Measurements from ENCODE around the gene TMEM50B. TPM values are rescaled to one million over a fixed set of nuclear protein-coding genes. Genes with fewer than 3 reads are reported as not detected.

TMEM50B gene
- total and polyA plus RNA-seq, 2 experiments from 2014 or later, result 73.1 to 88.0 TPM

DNA sequence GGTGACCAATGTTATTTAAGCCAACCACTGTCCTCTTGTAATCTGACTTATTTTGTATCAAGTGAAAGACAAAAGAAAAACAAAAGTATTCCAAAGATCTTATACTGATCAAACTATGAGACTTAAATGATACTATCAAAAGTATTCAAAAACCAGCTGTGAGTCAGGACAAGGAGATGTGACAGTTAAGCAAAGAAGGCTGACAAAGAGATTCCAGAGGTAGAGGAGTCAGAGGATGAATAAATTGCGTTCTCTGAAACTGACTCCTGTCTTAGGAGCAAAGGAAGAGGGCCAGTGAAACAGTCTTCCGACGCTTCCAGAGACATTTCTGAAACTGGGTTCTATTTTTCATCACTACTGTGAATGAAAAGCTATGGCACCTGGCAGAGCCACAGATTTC, 20.9 kb downstream of the TMEM50B start:
- no peaks in the 10 kb centered on the region for H3K4me1 ChIP-seq (ENCODE audit: insufficient read depth)
- H4K20me1 ChIP-seq (ENCODE audit: insufficient read depth, poor library complexity, severe bottlenecking), result no peaks in the 10 kb centered on the region
- no peak overlapping the region for H3K4me2 ChIP-seq
- H3K4me3 ChIP-seq, result no peak overlapping the region
- no peak overlapping the region for H3K27ac ChIP-seq
- H3K9me2 ChIP-seq (replicated peaks; ENCODE audit: insufficient read depth), result no peaks in the 10 kb centered on the region
- TF ChIP-seq EZH2phosphoT487 (IDR thresholded peaks at IDR 0.05; ENCODE audit: low read depth, severe bottlenecking, unreplicated experiment) (no peak), EZH2 (IDR thresholded peaks at IDR 0.05; ENCODE audit: borderline replicate concordance) (no peak)
- TF ChIP-seq, protein P1, sequence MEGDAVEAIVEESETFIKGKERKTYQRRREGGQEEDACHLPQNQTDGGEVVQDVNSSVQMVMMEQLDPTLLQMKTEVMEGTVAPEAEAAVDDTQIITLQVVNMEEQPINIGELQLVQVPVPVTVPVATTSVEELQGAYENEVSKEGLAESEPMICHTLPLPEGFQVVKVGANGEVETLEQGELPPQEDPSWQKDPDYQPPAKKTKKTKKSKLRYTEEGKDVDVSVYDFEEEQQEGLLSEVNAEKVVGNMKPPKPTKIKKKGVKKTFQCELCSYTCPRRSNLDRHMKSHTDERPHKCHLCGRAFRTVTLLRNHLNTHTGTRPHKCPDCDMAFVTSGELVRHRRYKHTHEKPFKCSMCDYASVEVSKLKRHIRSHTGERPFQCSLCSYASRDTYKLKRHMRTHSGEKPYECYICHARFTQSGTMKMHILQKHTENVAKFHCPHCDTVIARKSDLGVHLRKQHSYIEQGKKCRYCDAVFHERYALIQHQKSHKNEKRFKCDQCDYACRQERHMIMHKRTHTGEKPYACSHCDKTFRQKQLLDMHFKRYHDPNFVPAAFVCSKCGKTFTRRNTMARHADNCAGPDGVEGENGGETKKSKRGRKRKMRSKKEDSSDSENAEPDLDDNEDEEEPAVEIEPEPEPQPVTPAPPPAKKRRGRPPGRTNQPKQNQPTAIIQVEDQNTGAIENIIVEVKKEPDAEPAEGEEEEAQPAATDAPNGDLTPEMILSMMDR (IDR thresholded peaks at IDR 0.05; ENCODE audit: poor library complexity), result no peak
- H3K27me3 ChIP-seq, result no peaks in the 10 kb centered on the region
- H2AFZ ChIP-seq, result no peak overlapping the region
- H3K36me3 ChIP-seq (replicated peaks; ENCODE audit: insufficient read depth, low read depth), result no peaks in the 10 kb centered on the region
- WGBS (ENCODE audit: low lambda C conversion rate, missing lambda C conversion rate), result 91% methylated on average over 3 of the region's 3 CpGs
- H3K9me3 ChIP-seq (ENCODE audit: low read depth), result no peaks in the 10 kb centered on the region
- DNase-seq (ENCODE audit: low spot score), result no peak
- no peaks in the 10 kb centered on the region for H3K79me2 ChIP-seq

DNA sequence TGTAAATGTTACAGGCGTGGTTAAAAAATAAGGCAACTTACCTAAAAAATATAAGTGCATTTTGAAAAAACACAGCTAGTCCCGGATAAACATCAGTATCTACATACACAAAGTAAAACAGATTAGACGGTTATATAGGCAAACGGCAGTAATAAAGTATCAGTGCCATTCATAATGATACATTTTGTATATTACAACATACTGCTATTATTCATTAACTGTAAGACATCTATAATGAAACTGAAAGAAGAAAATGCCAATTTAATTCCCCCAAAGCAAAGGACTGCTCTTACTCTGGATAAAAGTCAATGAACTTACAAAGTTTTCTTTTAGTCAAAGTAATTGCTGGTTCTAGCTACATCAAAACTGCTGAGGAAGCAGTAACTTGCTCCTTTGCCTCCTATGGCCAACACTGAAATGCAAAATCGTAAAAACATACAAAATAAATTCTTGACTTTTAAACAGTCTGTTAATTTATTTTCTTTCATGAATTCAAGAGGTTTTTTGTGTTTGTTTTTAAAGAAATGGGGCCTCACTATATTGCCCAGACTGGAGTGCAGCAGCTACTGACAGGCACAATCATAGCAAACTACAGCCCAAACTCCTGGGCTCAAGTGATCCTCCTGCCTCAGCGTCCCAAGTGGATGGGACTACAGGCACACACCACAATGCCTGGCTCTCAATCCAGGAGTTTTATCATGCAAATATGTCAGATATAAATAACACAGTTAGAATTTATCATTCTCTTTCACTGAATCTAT, 23.9 kb downstream of the TMEM50B start:
- Histone ChIP-seq H3K4me3 (no peak overlapping the region), H3K36me3 (replicated peaks; ENCODE audit: insufficient read depth, low read depth) (no peaks in the 10 kb centered on the region), H3K9me3 (ENCODE audit: low read depth) (no peaks in the 10 kb centered on the region), H3K79me2 (no peaks in the 10 kb centered on the region), H4K20me1 (ENCODE audit: insufficient read depth, poor library complexity, severe bottlenecking) (no peaks in the 10 kb centered on the region), H3K9me2 (replicated peaks; ENCODE audit: insufficient read depth) (no peaks in the 10 kb centered on the region), H2AFZ (no peak overlapping the region), H3K4me1 (ENCODE audit: insufficient read depth) (peaks cover 7% of the 10 kb centered on the region), H3K27me3 (no peaks in the 10 kb centered on the region), H3K27ac (no peak overlapping the region), H3K4me2 (no peak overlapping the region)
- TF ChIP-seq, protein P1 (IDR thresholded peaks at IDR 0.05; ENCODE audit: poor library complexity), result no peak
- TF ChIP-seq EZH2 (IDR thresholded peaks at IDR 0.05; ENCODE audit: borderline replicate concordance) (no peak), EZH2phosphoT487 (IDR thresholded peaks at IDR 0.05; ENCODE audit: low read depth, severe bottlenecking, unreplicated experiment) (no peak)
- WGBS (ENCODE audit: low lambda C conversion rate, missing lambda C conversion rate), result 93% methylated on average over 6 of the region's 6 CpGs
- no peak for DNase-seq (ENCODE audit: low spot score)

DNA sequence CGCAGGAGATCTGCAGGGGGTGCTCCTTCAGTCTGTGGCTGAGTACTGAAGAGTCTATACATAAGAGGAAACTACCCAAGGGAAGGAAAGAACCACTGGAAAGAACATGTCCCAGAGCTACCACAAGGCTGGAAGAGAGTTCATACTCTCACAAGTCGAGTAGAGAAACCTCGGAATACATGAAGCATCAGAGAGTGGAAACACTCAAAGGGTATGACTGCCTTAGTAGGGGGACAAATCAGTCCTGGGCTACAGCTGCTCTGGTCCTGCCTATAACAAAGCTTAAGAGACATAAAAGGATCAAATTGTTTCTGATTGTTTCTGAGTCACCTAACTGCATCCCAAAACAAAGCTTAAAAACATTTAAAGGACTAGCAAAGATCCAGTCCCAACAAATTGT, 27.4 kb downstream of the TMEM50B start:
- no peaks in the 10 kb centered on the region for H3K9me2 ChIP-seq (replicated peaks; ENCODE audit: insufficient read depth)
- TF ChIP-seq, protein P1 (IDR thresholded peaks at IDR 0.05; ENCODE audit: poor library complexity), result no peak
- TF ChIP-seq EZH2phosphoT487 (IDR thresholded peaks at IDR 0.05; ENCODE audit: low read depth, severe bottlenecking, unreplicated experiment) (no peak), EZH2 (IDR thresholded peaks at IDR 0.05; ENCODE audit: borderline replicate concordance) (no peak)
- H3K27me3 ChIP-seq, result no peaks in the 10 kb centered on the region
- no peak overlapping the region for H3K4me2 ChIP-seq
- no peaks in the 10 kb centered on the region for H4K20me1 ChIP-seq (ENCODE audit: insufficient read depth, poor library complexity, severe bottlenecking)
- H3K4me1 ChIP-seq (ENCODE audit: insufficient read depth), result peaks cover 7% of the 10 kb centered on the region
- no peak overlapping the region for H2AFZ ChIP-seq
- H3K27ac ChIP-seq, result no peak overlapping the region
- no peaks in the 10 kb centered on the region for H3K9me3 ChIP-seq (ENCODE audit: low read depth)
- no peaks in the 10 kb centered on the region for H3K79me2 ChIP-seq
- no peaks in the 10 kb centered on the region for H3K36me3 ChIP-seq (replicated peaks; ENCODE audit: insufficient read depth, low read depth)
- no peak for DNase-seq (ENCODE audit: low spot score)
- 98% methylated on average over 3 of the region's 3 CpGs for WGBS (ENCODE audit: low lambda C conversion rate, missing lambda C conversion rate)
- H3K4me3 ChIP-seq, result no peak overlapping the region

Measured in hepatocyte (in vitro differentiated cells).